Upper lobe of left lung (tissue), 4 donors: ENCODE measurements around the gene HK3.

Experiments
- POLR2A ChIP-seq, 4 donors: fragments of 450-650 bp; IDR thresholded peaks; one replicate each; pipeline ENCODE4 v1.5.1; 2016 to 2017; ENCODE audit warnings: antibody characterized with exemption in 4 of 4, mild to moderate bottlenecking in 2 of 4
- POLR2AphosphoS5 ChIP-seq, 2 donors: sonication (generic); formaldehyde crosslinking; IDR thresholded peaks; one replicate each; pipeline ENCODE4 v1.5.1; 2017; ENCODE audit warnings: antibody characterized with exemption in 2 of 2
- TF ChIP-seq, protein P1 (sequence below), 6 experiments: fragments of 450-650 bp in 4 of 6; fragments of 200-600 bp in 2 of 6; sonication (generic) in 2 of 6; IDR thresholded peaks; one replicate each; pipeline ENCODE4 v1.5.1; 2016 to 2019; ENCODE audit warnings: antibody characterized with exemption in 6 of 6

DNA sequence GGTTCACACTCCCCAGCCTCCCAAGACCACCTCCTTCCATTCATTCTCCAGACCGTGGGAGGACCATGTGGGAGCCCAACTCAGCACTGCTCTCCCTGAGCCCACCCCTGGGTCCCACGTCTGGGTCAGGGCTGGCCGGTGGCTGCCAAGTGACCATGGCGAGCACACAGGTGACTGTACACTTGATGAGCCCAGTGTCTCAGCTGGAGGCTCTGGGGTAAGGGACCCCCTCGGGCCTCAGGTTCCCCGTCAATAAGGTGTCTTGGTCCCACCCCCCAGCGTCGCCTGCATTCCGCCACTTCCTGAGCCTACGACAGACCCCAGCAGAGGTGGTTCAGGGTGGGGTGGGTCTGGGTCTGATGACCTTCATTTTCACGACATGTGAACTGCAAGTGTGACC lies 38.8 kb downstream of the HK3 start:
- TF ChIP-seq, protein P1, sequence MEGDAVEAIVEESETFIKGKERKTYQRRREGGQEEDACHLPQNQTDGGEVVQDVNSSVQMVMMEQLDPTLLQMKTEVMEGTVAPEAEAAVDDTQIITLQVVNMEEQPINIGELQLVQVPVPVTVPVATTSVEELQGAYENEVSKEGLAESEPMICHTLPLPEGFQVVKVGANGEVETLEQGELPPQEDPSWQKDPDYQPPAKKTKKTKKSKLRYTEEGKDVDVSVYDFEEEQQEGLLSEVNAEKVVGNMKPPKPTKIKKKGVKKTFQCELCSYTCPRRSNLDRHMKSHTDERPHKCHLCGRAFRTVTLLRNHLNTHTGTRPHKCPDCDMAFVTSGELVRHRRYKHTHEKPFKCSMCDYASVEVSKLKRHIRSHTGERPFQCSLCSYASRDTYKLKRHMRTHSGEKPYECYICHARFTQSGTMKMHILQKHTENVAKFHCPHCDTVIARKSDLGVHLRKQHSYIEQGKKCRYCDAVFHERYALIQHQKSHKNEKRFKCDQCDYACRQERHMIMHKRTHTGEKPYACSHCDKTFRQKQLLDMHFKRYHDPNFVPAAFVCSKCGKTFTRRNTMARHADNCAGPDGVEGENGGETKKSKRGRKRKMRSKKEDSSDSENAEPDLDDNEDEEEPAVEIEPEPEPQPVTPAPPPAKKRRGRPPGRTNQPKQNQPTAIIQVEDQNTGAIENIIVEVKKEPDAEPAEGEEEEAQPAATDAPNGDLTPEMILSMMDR (IDR thresholded peaks at IDR 0.05): no peak
- TF ChIP-seq POLR2AphosphoS5 (IDR thresholded peaks at IDR 0.05) (no peak), POLR2A (IDR thresholded peaks at IDR 0.05) (no peak)
